Skeletal muscle satellite cell (primary cell): ENCODE measurements around the gene DARS2.

Experiments used
- H3K27me3 ChIP-seq: 2 replicates; pipeline ENCODE4 v1.7.0; 2013; ENCODE audit warnings: low read length; ENCODE audit not compliant: control insufficient read depth, insufficient read depth
- H3K36me3 ChIP-seq: 2 replicates; pipeline ENCODE4 v1.7.0; 2013; ENCODE audit warnings: mild to moderate bottlenecking, control low read depth, low read length; ENCODE audit not compliant: insufficient read depth
- H3K4me1 ChIP-seq: 2 replicates; pipeline ENCODE4 v1.7.0; 2013; ENCODE audit warnings: low read length; ENCODE audit not compliant: control insufficient read depth, insufficient read depth
- H3K4me2 ChIP-seq: 2 replicates; pipeline ENCODE4 v1.7.0; 2013; ENCODE audit warnings: mild to moderate bottlenecking, low read length
- H3K4me3 ChIP-seq: 2 replicates; pipeline ENCODE4 v1.7.0; 2013; ENCODE audit warnings: low read length
- H3K9ac ChIP-seq: 2 replicates; pipeline ENCODE4 v1.7.0; 2013; ENCODE audit warnings: mild to moderate bottlenecking, low read depth, low read length, moderate library complexity
- H3K9me3 ChIP-seq: replicated peaks from 2 replicates; pipeline ENCODE4 v1.7.0; 2013; ENCODE audit warnings: mild to moderate bottlenecking, control low read depth, low read length

The DARS2 gene

GRCh38 chr1:173862769-173863223 is 38.3 kb downstream of the DARS2 start:
- peaks cover 22% of the 10 kb centered on the region for H3K4me1 ChIP-seq
- no peak overlapping the region for H3K4me2 ChIP-seq
- no peaks in the 10 kb centered on the region for H3K9me3 ChIP-seq
- H3K4me3 ChIP-seq = no peak overlapping the region
- H3K36me3 ChIP-seq = peaks cover 56% of the 10 kb centered on the region
- no peak overlapping the region for H3K9ac ChIP-seq
- no peaks in the 10 kb centered on the region for H3K27me3 ChIP-seq

GRCh38 chr1:173863224-173864161 is 39.0 kb downstream of the DARS2 start:
- Histone ChIP-seq H3K36me3 (peaks cover 52% of the 10 kb centered on the region), H3K4me3 (peak overlapping the region; percentile 16), H3K9me3 (no peaks in the 10 kb centered on the region)

GRCh38 chr1:173864179-173864867 is 39.9 kb downstream of the DARS2 start:
- Histone ChIP-seq H3K4me2 (peak overlapping the region; percentile 85), H3K4me1 (peaks cover 27% of the 10 kb centered on the region), H3K36me3 (peaks cover 52% of the 10 kb centered on the region), H3K4me3 (peak overlapping the region; percentile 85), H3K9me3 (no peaks in the 10 kb centered on the region), H3K27me3 (no peaks in the 10 kb centered on the region), H3K9ac (peak overlapping the region; percentile 87)

More at GRCh38 chr1:173863224-173864161, 39.0 kb downstream of the DARS2 start:
- Histone ChIP-seq H3K9ac (peak overlapping the region; percentile 9), H3K4me2 (peak overlapping the region; percentile 85), H3K4me1 (peaks cover 22% of the 10 kb centered on the region), H3K27me3 (no peaks in the 10 kb centered on the region)

GRCh38 chr1:173865468-173866164 is 41.1 kb downstream of the DARS2 start:
- peaks cover 57% of the 10 kb centered on the region for H3K36me3 ChIP-seq
- no peaks in the 10 kb centered on the region for H3K27me3 ChIP-seq
- H3K9ac ChIP-seq = peak overlapping the region; percentile 87
- H3K4me2 ChIP-seq = peak overlapping the region; percentile 85
- H3K4me1 ChIP-seq = peaks cover 28% of the 10 kb centered on the region
- H3K9me3 ChIP-seq = no peaks in the 10 kb centered on the region
- peak overlapping the region; percentile 85 for H3K4me3 ChIP-seq

GRCh38 chr1:173866413-173867115 is 42.1 kb downstream of the DARS2 start:
- H3K27me3 ChIP-seq = no peaks in the 10 kb centered on the region
- peak overlapping the region; percentile 85 for H3K4me3 ChIP-seq
- peaks cover 62% of the 10 kb centered on the region for H3K36me3 ChIP-seq
- H3K9me3 ChIP-seq = no peaks in the 10 kb centered on the region
- H3K4me2 ChIP-seq = peak overlapping the region; percentile 85
- H3K4me1 ChIP-seq = peaks cover 28% of the 10 kb centered on the region
- H3K9ac ChIP-seq = peak overlapping the region; percentile 87

GRCh38 chr1:173867141-173867752 is 42.8 kb downstream of the DARS2 start:
- Histone ChIP-seq H3K27me3 (no peaks in the 10 kb centered on the region), H3K4me2 (peak overlapping the region; percentile 85), H3K4me3 (peak overlapping the region; percentile 85), H3K4me1 (peaks cover 28% of the 10 kb centered on the region), H3K9me3 (no peaks in the 10 kb centered on the region), H3K9ac (peak overlapping the region; percentile 87), H3K36me3 (peaks cover 62% of the 10 kb centered on the region)

- H3K36me3 ChIP-seq = peaks cover 57% of the 10 kb centered on the region
- peak within 1 kb of the TSS; percentile 87 for H3K9ac ChIP-seq
- H3K27me3 ChIP-seq = no peaks in the 10 kb centered on the region
- H3K4me2 ChIP-seq = peak within 1 kb of the TSS; percentile 99
- peaks cover 28% of the 10 kb centered on the region for H3K4me1 ChIP-seq
- no peaks in the 10 kb centered on the region for H3K9me3 ChIP-seq
- H3K4me3 ChIP-seq = peak within 1 kb of the TSS; percentile 85
Measured at GRCh38 chr1:173867753-173868265, 43.3 kb downstream of the DARS2 start, which contains the start of gene GAS5. GAS5 (minus strand) TSS chr1:173867989.

- Histone ChIP-seq H3K27me3 (no peaks in the 10 kb centered on the region), H3K9ac (peak within 1 kb of the TSS; percentile 87), H3K4me1 (peaks cover 28% of the 10 kb centered on the region), H3K9me3 (no peaks in the 10 kb centered on the region), H3K4me3 (peak within 1 kb of the TSS; percentile 85), H3K36me3 (peaks cover 50% of the 10 kb centered on the region), H3K4me2 (peak within 1 kb of the TSS; percentile 99)
Measured at GRCh38 chr1:173868266-173869020, 44.0 kb downstream of the DARS2 start, which contains the start of gene ZBTB37. ZBTB37 (plus strand) TSS chr1:173868380; CDS start chr1:173870226, 1,846 bp downstream.

GRCh38 chr1:173869021-173869359 is 44.5 kb downstream of the DARS2 start:
- Histone ChIP-seq H3K4me1 (peaks cover 27% of the 10 kb centered on the region), H3K27me3 (no peaks in the 10 kb centered on the region), H3K9ac (peak overlapping the region; percentile 87), H3K9me3 (no peaks in the 10 kb centered on the region), H3K36me3 (peaks cover 45% of the 10 kb centered on the region), H3K4me2 (peak overlapping the region; percentile 99), H3K4me3 (peak overlapping the region; percentile 85)
